ENCODE data around the gene RXRA.

RXRA gene

DNA sequence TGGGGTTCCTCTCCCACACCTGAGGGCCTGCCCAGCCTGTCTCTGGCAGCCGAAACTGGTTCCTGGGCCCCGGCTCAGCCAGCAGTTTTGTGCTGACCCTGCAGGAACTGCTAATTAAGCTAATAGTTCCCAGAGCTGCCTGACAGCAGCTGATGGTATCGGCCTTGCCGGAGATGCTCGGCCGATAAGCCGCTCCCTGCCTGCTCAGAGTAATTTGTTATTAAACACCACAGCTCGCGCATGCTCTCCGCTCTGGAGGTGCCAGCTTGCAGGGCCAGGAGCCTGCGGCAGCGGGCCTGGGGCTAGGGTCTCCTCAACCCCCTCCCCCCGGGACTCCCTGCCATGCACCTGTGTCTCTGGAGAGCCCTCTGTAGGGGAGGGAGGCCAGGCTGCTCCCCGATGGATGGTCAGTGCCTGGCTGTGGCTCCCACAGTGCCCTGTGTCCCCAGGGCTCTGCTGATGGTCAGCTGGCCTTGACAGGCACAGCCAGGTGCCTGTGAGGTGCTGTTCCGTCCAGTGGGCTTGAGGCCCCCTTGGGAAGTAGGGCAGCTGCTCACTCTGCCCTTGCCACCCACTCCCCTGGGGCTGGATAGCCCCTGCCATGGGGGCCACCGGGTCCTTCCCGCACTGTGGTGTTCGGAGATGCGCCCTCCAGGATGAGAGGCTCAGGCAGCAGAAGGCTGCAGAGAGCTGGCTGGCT is 41.7 kb downstream of the RXRA start:
- DNase-seq (ENCODE audit: extremely low spot score): no peak
- no peak for TF ChIP-seq SUZ12 (IDR thresholded peaks at IDR 0.05)
- no peak for TF ChIP-seq FOXK2 (IDR thresholded peaks at IDR 0.05)
- TF ChIP-seq, protein P1, sequence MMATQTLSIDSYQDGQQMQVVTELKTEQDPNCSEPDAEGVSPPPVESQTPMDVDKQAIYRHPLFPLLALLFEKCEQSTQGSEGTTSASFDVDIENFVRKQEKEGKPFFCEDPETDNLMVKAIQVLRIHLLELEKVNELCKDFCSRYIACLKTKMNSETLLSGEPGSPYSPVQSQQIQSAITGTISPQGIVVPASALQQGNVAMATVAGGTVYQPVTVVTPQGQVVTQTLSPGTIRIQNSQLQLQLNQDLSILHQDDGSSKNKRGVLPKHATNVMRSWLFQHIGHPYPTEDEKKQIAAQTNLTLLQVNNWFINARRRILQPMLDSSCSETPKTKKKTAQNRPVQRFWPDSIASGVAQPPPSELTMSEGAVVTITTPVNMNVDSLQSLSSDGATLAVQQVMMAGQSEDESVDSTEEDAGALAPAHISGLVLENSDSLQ (IDR thresholded peaks at IDR 0.05): no peak
- no peak for TF ChIP-seq FOXM1 (IDR thresholded peaks at IDR 0.05; ENCODE audit: borderline replicate concordance)
- no peak for TF ChIP-seq L3MBTL2 (conservative IDR thresholded peaks at IDR 0.05)
- no peak for TF ChIP-seq ZNF384 (IDR thresholded peaks at IDR 0.05)
- TF ChIP-seq BHLHE40 (IDR thresholded peaks at IDR 0.05; ENCODE audit: borderline replicate concordance): no peak
- no peak for TF ChIP-seq LEF1 (IDR thresholded peaks at IDR 0.05; ENCODE audit: borderline replicate concordance)
- TF ChIP-seq HDGF (IDR thresholded peaks at IDR 0.05; ENCODE audit: borderline replicate concordance): no peak
- no peak for TF ChIP-seq FOXA1 (IDR thresholded peaks at IDR 0.05)
- TF ChIP-seq NFRKB (IDR thresholded peaks at IDR 0.05): no peak
- no peak for TF ChIP-seq ELF4 (IDR thresholded peaks at IDR 0.05)
- no peak for TF ChIP-seq TARDBP (IDR thresholded peaks at IDR 0.05)
- TF ChIP-seq ARNT (IDR thresholded peaks at IDR 0.05): no peak
- no peak for TF ChIP-seq SP1 (IDR thresholded peaks at IDR 0.05)
- no peak for TF ChIP-seq CTBP1 (IDR thresholded peaks at IDR 0.05; ENCODE audit: borderline replicate concordance)
- POLR2A ChIA-PET: no interaction called here
- CTCF ChIA-PET: interaction anchor here (0.6 kb wide), 1 partner anchor 12 kb away, joined by 3 read pairs; no protein-coding TSS in a partner anchor

DNA sequence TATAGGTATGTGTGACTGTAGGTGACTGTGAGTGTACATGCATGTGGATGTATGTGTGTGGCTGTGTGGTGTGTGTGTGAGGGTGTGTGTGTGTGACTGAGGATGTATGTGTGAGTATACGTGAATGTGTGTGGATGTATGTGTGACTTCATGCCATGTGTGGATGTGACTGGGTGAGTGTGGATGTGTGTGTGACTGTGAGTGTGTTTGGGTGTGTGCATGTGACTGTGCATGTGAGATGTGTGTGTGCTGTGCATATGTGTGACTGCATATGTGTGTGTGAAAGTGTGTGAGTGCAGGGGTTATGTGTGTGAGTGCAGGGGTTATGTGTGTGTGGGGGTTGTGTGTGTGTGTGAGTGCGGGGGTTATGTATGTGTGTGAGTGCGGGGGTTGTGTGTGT is 42.3 kb downstream of the RXRA start:
- POLR2A ChIA-PET: no interaction called here
- TF ChIP-seq TARDBP (IDR thresholded peaks at IDR 0.05) (peak; percentile 74), NFRKB (IDR thresholded peaks at IDR 0.05) (no peak)
- no peak for DNase-seq (ENCODE audit: extremely low spot score)
- CTCF ChIA-PET: no interaction called here

DNA sequence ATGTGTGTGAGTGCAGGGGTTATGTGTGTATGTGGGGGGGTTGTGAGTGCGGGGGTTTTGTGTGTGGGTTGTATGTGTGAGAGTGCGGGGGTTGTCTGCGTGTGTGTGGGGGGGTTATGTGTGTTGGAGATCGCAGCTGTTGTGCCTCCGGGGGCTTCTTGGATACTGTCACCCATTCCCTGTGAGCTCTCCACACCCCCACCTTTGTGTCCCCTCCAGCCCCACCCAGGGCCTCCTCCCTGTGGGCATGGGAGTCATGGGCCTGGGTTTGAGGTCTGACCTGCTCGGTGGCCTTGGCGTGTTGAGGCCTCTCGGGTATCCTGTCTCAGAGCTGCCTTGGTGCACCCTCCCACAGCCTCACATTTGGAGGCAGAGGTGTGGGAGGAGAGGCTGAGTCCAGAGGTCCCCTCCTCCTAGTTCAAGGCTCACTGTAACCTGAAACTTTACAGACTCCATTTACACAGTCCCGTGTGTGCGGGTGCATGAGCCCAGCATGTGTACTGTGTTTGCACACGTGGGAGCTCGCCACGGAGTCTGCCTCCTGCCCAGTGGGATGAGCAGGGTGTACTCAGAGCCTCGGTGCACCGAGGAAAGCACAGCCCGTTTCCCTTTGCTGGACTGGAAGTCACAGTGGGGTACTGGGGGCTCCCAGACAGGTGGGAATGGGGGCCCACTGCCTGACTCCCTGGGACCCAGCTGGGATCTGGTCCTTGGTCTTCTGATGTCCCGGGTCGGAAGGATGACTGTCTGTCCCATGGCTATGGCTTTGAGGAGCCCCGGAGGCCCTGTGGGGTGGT is 43.4 kb downstream of the RXRA start:
- ChIA-PET POLR2A (no interaction called here), CTCF (no interaction called here)
- TF ChIP-seq FOXA1 (IDR thresholded peaks at IDR 0.05) (no peak), BHLHE40 (IDR thresholded peaks at IDR 0.05; ENCODE audit: borderline replicate concordance) (no peak), ELF4 (IDR thresholded peaks at IDR 0.05) (no peak), FOXM1 (IDR thresholded peaks at IDR 0.05; ENCODE audit: borderline replicate concordance) (no peak), CTBP1 (IDR thresholded peaks at IDR 0.05; ENCODE audit: borderline replicate concordance) (no peak), LEF1 (IDR thresholded peaks at IDR 0.05; ENCODE audit: borderline replicate concordance) (no peak), ARNT (IDR thresholded peaks at IDR 0.05) (no peak), NFRKB (IDR thresholded peaks at IDR 0.05) (no peak), HDGF (IDR thresholded peaks at IDR 0.05; ENCODE audit: borderline replicate concordance) (no peak), FOXK2 (IDR thresholded peaks at IDR 0.05) (no peak), ZNF384 (IDR thresholded peaks at IDR 0.05) (no peak), L3MBTL2 (conservative IDR thresholded peaks at IDR 0.05) (no peak)
- TF ChIP-seq, protein P1 (IDR thresholded peaks at IDR 0.05): no peak
- no peak for DNase-seq (ENCODE audit: extremely low spot score)

DNA sequence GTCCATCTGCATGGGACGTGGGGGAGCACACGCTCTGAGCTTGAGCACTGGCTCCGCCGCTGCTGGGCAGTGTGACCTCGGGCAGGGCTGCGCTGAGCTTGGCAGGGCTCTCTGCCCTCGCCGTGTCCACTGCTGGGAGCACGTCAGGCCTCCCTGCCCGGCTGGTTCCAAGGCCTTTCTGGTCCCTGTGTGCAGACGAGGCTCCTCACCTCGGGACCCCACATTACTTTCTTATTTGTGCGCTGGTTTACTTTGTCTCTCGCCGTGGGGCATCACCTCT is 43.9 kb downstream of the RXRA start:
- ChIA-PET CTCF (no interaction called here), POLR2A (no interaction called here)
- no peak for DNase-seq (ENCODE audit: extremely low spot score)

DNA sequence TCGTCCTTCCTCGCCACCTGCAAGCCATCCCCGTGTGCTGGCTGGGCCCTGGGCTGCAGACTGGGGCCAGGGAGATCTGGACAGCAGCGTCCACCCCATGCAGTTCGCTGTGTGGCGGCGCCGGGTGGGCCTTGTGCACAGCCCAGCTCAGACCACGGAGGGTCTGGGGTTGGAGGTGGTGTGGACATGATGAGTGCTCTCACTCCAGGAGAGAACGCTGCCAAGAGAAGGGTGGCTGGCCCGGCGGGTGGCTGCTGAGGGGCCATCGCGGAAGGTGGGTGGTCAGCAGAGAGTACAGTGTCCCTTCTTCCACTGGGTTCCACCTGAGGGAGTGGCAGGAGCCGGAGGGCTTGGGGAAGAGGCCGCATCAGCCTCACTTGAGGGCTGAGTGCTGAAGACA is 44.4 kb downstream of the RXRA start:
- ChIA-PET CTCF (no interaction called here), POLR2A (no interaction called here)

More for the DNA sequence above, 43.9 kb downstream of the RXRA start:
- TF ChIP-seq, protein P1 (IDR thresholded peaks at IDR 0.05): no peak
- no peak for TF ChIP-seq NFRKB (IDR thresholded peaks at IDR 0.05)
- TF ChIP-seq CTBP1 (IDR thresholded peaks at IDR 0.05; ENCODE audit: borderline replicate concordance): no peak
- TF ChIP-seq ZNF384 (IDR thresholded peaks at IDR 0.05): no peak
- no peak for TF ChIP-seq FOXA1 (IDR thresholded peaks at IDR 0.05)
- no peak for TF ChIP-seq SP1 (IDR thresholded peaks at IDR 0.05)
- TF ChIP-seq HDGF (IDR thresholded peaks at IDR 0.05; ENCODE audit: borderline replicate concordance): no peak
- TF ChIP-seq L3MBTL2 (conservative IDR thresholded peaks at IDR 0.05): no peak
- no peak for TF ChIP-seq BHLHE40 (IDR thresholded peaks at IDR 0.05; ENCODE audit: borderline replicate concordance)
- TF ChIP-seq LEF1 (IDR thresholded peaks at IDR 0.05; ENCODE audit: borderline replicate concordance): no peak
- TF ChIP-seq FOXK2 (IDR thresholded peaks at IDR 0.05): no peak
- no peak for TF ChIP-seq ELF4 (IDR thresholded peaks at IDR 0.05)
- TF ChIP-seq SUZ12 (IDR thresholded peaks at IDR 0.05): no peak
- no peak for TF ChIP-seq TARDBP (IDR thresholded peaks at IDR 0.05)
- TF ChIP-seq ARNT (IDR thresholded peaks at IDR 0.05): no peak
- TF ChIP-seq FOXM1 (IDR thresholded peaks at IDR 0.05; ENCODE audit: borderline replicate concordance): no peak

More for the DNA sequence above, 44.4 kb downstream of the RXRA start:
- no peak for DNase-seq (ENCODE audit: extremely low spot score)
- TF ChIP-seq, protein P1 (IDR thresholded peaks at IDR 0.05): no peak
- TF ChIP-seq NFRKB (IDR thresholded peaks at IDR 0.05) (no peak), LEF1 (IDR thresholded peaks at IDR 0.05; ENCODE audit: borderline replicate concordance) (no peak), TARDBP (IDR thresholded peaks at IDR 0.05) (no peak), SUZ12 (IDR thresholded peaks at IDR 0.05) (no peak), FOXK2 (IDR thresholded peaks at IDR 0.05) (no peak), CTBP1 (IDR thresholded peaks at IDR 0.05; ENCODE audit: borderline replicate concordance) (no peak), FOXA1 (IDR thresholded peaks at IDR 0.05) (no peak), HDGF (IDR thresholded peaks at IDR 0.05; ENCODE audit: borderline replicate concordance) (no peak), ZNF384 (IDR thresholded peaks at IDR 0.05) (no peak), ARNT (IDR thresholded peaks at IDR 0.05) (no peak), ELF4 (IDR thresholded peaks at IDR 0.05) (no peak), FOXM1 (IDR thresholded peaks at IDR 0.05; ENCODE audit: borderline replicate concordance) (no peak), SP1 (IDR thresholded peaks at IDR 0.05) (no peak), L3MBTL2 (conservative IDR thresholded peaks at IDR 0.05) (no peak), BHLHE40 (IDR thresholded peaks at IDR 0.05; ENCODE audit: borderline replicate concordance) (no peak)
